ENCODE data around the gene SLCO4A1. TPM values are rescaled to one million over a fixed set of nuclear protein-coding genes. Genes with fewer than 3 reads are reported as not detected.

Gene SLCO4A1
- total and polyA plus RNA-seq, 2 donors (not counting 3 experiments of a cell fraction or from before 2014, with no cell fraction given) = 1.4 to 4.1 TPM

DNA sequence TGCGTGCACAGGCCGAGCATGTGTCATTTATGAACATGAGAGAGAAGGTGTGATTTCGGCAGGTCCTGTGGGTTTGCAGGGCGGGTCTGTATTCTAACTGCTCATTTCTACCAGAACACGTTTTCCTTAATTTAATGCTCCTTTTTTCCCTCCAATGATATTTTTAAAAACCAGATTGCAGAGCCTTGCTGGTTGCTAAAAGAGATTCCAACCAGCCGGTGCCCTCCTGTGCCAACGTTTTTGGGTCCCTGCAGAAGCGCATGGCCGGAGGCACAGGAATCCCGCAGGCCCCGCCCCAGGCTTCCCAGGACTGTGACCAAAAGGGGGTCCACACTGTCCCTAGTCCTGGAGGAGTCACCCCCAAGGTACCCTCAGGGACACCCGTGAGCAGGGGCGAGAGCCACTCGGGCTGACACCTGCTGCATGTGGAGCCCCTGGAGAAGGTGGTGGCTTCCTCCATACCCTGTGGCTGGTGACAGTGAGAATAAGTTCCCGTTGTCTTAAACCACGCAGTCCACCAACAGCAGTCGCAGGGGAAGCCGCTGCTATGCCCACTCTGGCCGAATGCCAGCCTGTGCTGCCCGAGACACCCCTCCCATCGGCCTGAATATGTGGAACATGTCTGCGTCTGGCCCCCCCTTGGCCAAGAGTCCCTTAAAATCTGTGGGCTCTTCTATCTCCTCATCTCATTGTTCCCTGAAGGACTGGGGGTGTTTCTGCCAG, 50.7 kb downstream of the SLCO4A1 start:
- BruUV-seq (replicated peaks) = no TSS peak
- Histone ChIP-seq H3K36me3 (ENCODE audit: control insufficient read depth in 2 of 2, extremely low read depth in 1 of 2, insufficient read depth in 2 of 2, low read length in 2 of 2) (no peaks in the 10 kb centered on the region), H3K27me3 (ENCODE audit: control insufficient read depth in 2 of 2, insufficient read depth in 2 of 2, low read length in 2 of 2) (no peaks in the 10 kb centered on the region), H3K4me1 (ENCODE audit: control insufficient read depth, extremely low read depth, insufficient read depth, low read length) (no peaks in the 10 kb centered on the region), H3K4me2 (ENCODE audit: insufficient read depth, low read length) (no peak overlapping the region), H4K20me1 (replicated peaks; ENCODE audit: control insufficient read depth, extremely low read depth, insufficient read depth, low read length) (no peaks in the 10 kb centered on the region), H3K9ac (replicated peaks; ENCODE audit: extremely low read depth, insufficient read depth, low read length) (no peak overlapping the region), H2AFZ (ENCODE audit: low read depth, low read length) (no peak overlapping the region), H3K27ac (ENCODE audit: insufficient read depth, low read depth, low read length) (no peak overlapping the region), H3K4me3 (replicated peaks in 1 of 3; ENCODE audit: insufficient read depth in 1 of 3, low read depth in 1 of 3, low read length in 3 of 3) (no peak overlapping the region), H3K79me2 (ENCODE audit: control insufficient read depth, insufficient read depth, low read length) (no peaks in the 10 kb centered on the region), H3K9me1 (replicated peaks; ENCODE audit: control insufficient read depth, extremely low read depth, insufficient read depth, low read length) (no peaks in the 10 kb centered on the region), H3K9me3 (replicated peaks; ENCODE audit: control insufficient read depth, insufficient read depth, low read length) (no peaks in the 10 kb centered on the region)
- ChIA-PET CTCF (interaction anchor here (1.5 to 2.4 kb wide), 4 partner anchors 10 to 99 kb away, joined by 5 to 7 read pairs (median 6); no protein-coding TSS in a partner anchor), POLR2A (no interaction called here)
- dilution Hi-C loops (cut with MboI; ENCODE audit: extremely low pct_ligation_motif_present, low sequenced_read_pairs) (no loop called here), intact Hi-C loops (cut with micrococcal nuclease) (no loop called here)
- FAIRE-seq (no peak), DNase-seq (ENCODE audit: low read depth, low spot score) (no peak)
- TF ChIP-seq GATA2 (IDR thresholded peaks at IDR 0.05; ENCODE audit: insufficient read depth, insufficient read length, low read depth, low read length) (no peak), CTCF (IDR thresholded peaks at IDR 0.05; ENCODE audit: extremely low read depth in 1 of 2, insufficient read depth in 1 of 2, low read depth in 1 of 2, low read length in 2 of 2) (no peak), POLR2A (IDR thresholded peaks at IDR 0.05; ENCODE audit: low read depth, low read length) (no peak), MYC (IDR thresholded peaks at IDR 0.05; ENCODE audit: low read depth, low read length) (no peak), EZH2 (IDR thresholded peaks at IDR 0.05; ENCODE audit: borderline replicate concordance, low read depth, low read length, severe bottlenecking) (no peak), JUN (IDR thresholded peaks at IDR 0.05; ENCODE audit: borderline replicate concordance, insufficient read depth, insufficient read length, low read depth) (no peak), POLR2AphosphoS5 (IDR thresholded peaks at IDR 0.05; ENCODE audit: insufficient read depth, low read depth, low read length) (no peak), FOS (IDR thresholded peaks at IDR 0.05; ENCODE audit: borderline replicate concordance, insufficient read depth, low read length) (no peak)
- TF ChIP-seq, protein P1, sequence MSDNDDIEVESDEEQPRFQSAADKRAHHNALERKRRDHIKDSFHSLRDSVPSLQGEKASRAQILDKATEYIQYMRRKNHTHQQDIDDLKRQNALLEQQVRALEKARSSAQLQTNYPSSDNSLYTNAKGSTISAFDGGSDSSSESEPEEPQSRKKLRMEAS (IDR thresholded peaks at IDR 0.05; ENCODE audit: insufficient read depth, insufficient read length) = no peak
